IMR-90 (cell line): ENCODE data around the gene IFTAP. TPM values are rescaled to one million over a fixed set of nuclear protein-coding genes. Genes with fewer than 3 reads are reported as not detected.

Experiments
- ATAC-seq: fragments of 200-7000 bp; cut with Tn5 transposase; 2 replicates; pipeline ENCODE4 v1.9.1; 2020; ENCODE audit warnings: low read depth, mild to moderate bottlenecking, moderate library complexity
- BruUV-seq: library from RNA; stranded (reverse); fragments of 400-500 nt; replicated peaks from 2 replicates; lab custom pipeline; 2021; lab: Mats Ljungman, UMichigan
- CTCF ChIA-PET: fragments of 300-600 bp; formaldehyde crosslinking; extraction: SDS; loops from one replicate; lab custom pipeline; 2021; ENCODE audit warnings: antibody characterized with exemption; lab: Yijun Ruan, JAX
- POLR2A ChIA-PET: fragments of 300-600 bp; sonication (Branson Sonifier 250); formaldehyde crosslinking; loops from one replicate; lab custom pipeline; 2022; ENCODE audit warnings: antibody characterized with exemption; ENCODE audit not compliant: unreplicated experiment; lab: Charles Lee
- DNase-seq: peaks from one replicate; pipeline ENCODE4 v3.0.0; 2013
- H2AFZ ChIP-seq: replicated peaks from 2 replicates; pipeline ENCODE3; 2013; ENCODE audit warnings: low read length, mild to moderate bottlenecking; ENCODE audit not compliant: poor library complexity
- H2AK5ac ChIP-seq: 2 replicates; pipeline ENCODE4 v1.6.1; 2013; ENCODE audit warnings: low read depth, low read length, inconsistent platforms
- H2AK9ac ChIP-seq: replicated peaks from 2 replicates; pipeline ENCODE3; 2013; ENCODE audit warnings: mild to moderate bottlenecking, low read depth, low read length, moderate library complexity; ENCODE audit not compliant: poor library complexity
- H2BK120ac ChIP-seq: 2 replicates; pipeline ENCODE4 v1.6.1; 2013; ENCODE audit warnings: low read depth, low read length, inconsistent platforms
- H2BK15ac ChIP-seq: 3 replicates; pipeline ENCODE4 v1.6.1; 2013; ENCODE audit warnings: low read depth, low read length, inconsistent platforms
- H2BK20ac ChIP-seq: 2 replicates; pipeline ENCODE4 v1.6.1; 2013; ENCODE audit warnings: low read depth, mild to moderate bottlenecking, inconsistent platforms, low read length, moderate library complexity
- H2BK5ac ChIP-seq: 2 replicates; pipeline ENCODE4 v1.6.1; 2013; ENCODE audit warnings: mild to moderate bottlenecking, low read depth, low read length, inconsistent platforms; ENCODE audit not compliant: poor library complexity, severe bottlenecking
- H3K14ac ChIP-seq: replicated peaks from 2 replicates; pipeline ENCODE4 v1.6.1; 2013; ENCODE audit warnings: low read depth, low read length, inconsistent platforms
- H3K18ac ChIP-seq: 2 replicates; pipeline ENCODE4 v1.6.1; 2013; ENCODE audit warnings: low read depth, low read length, control low read depth
- H3K23ac ChIP-seq: 2 replicates; pipeline ENCODE4 v1.6.1; 2013; ENCODE audit warnings: low read depth, low read length, inconsistent platforms
- H3K27ac ChIP-seq: 2 replicates; pipeline ENCODE4 v1.5.1; 2013; ENCODE audit warnings: mild to moderate bottlenecking, control low read depth, low read length; ENCODE audit not compliant: insufficient read depth
- H3K27me3 ChIP-seq: 2 replicates; pipeline ENCODE4 v1.6.1; 2013; ENCODE audit warnings: low read length; ENCODE audit not compliant: control insufficient read depth, insufficient read depth
- H3K36me3 ChIP-seq: 2 replicates; pipeline ENCODE4 v1.6.1; 2013; ENCODE audit warnings: low read length, mixed read lengths; ENCODE audit not compliant: control insufficient read depth, insufficient read depth
- H3K4ac ChIP-seq: 2 replicates; pipeline ENCODE4 v1.6.1; 2013; ENCODE audit warnings: low read depth, low read length, inconsistent platforms
- H3K4me1 ChIP-seq: 2 replicates; pipeline ENCODE4 v1.6.1; 2013; ENCODE audit warnings: low read length, mixed read lengths; ENCODE audit not compliant: control insufficient read depth, insufficient read depth
- H3K4me2 ChIP-seq: 2 replicates; pipeline ENCODE4 v1.6.1; 2013; ENCODE audit warnings: low read depth, mild to moderate bottlenecking, control low read depth, low read length, moderate library complexity
- H3K4me3 ChIP-seq: 2 replicates; pipeline ENCODE4 v1.5.1; 2013; ENCODE audit warnings: low read depth, mild to moderate bottlenecking, control low read depth, low read length, moderate library complexity; ENCODE audit not compliant: insufficient read depth
- H3K56ac ChIP-seq: 2 replicates; pipeline ENCODE4 v1.6.1; 2013; ENCODE audit warnings: low read length, inconsistent platforms; ENCODE audit not compliant: insufficient read depth; ENCODE audit errors: extremely low read depth
- H3K79me1 ChIP-seq, 2 experiments: 2 replicates each; pipeline ENCODE4 v1.6.1; 2013; ENCODE audit warnings: low read length in 2 of 2, inconsistent platforms in 1 of 2, low read depth in 1 of 2
- H3K9ac ChIP-seq: 2 replicates; pipeline ENCODE4 v1.6.1; 2013; ENCODE audit warnings: low read depth, low read length, control low read depth
- H3K9me1 ChIP-seq: 2 replicates; pipeline ENCODE4 v1.6.1; 2013; ENCODE audit warnings: low read length, inconsistent platforms; ENCODE audit not compliant: insufficient read depth
- H3K9me3 ChIP-seq: 2 replicates; pipeline ENCODE4 v1.6.1; 2013; ENCODE audit warnings: low read length; ENCODE audit not compliant: control insufficient read depth, insufficient read depth
- H4K20me1 ChIP-seq: 2 replicates; pipeline ENCODE4 v1.6.1; 2013; ENCODE audit warnings: low read length, inconsistent platforms; ENCODE audit not compliant: insufficient read depth
- H4K5ac ChIP-seq: 2 replicates; pipeline ENCODE4 v1.6.1; 2013; ENCODE audit warnings: mild to moderate bottlenecking, low read depth, low read length, control low read depth
- H4K8ac ChIP-seq, 2 experiments: 2 replicates each; pipeline ENCODE4 v1.6.1; 2013; ENCODE audit warnings: low read depth in 2 of 2, low read length in 2 of 2, control low read depth in 1 of 2, inconsistent platforms in 1 of 2
- H4K91ac ChIP-seq: 2 replicates; pipeline ENCODE4 v1.6.1; 2013; ENCODE audit warnings: low read depth, low read length, inconsistent platforms; ENCODE audit not compliant: insufficient read depth
- CEBPB ChIP-seq: IDR thresholded peaks from 2 replicates; pipeline ENCODE4 v1.6.1; 2012; ENCODE audit warnings: low read depth, low read length, improper control_type of control experiment
- CHD1 ChIP-seq: IDR thresholded peaks from 2 replicates; pipeline ENCODE4 v1.6.1; 2012; ENCODE audit warnings: low read depth, low read length, improper control_type of control experiment
- FOS ChIP-seq: fragments of 150-350 bp; IDR thresholded peaks from 2 replicates; pipeline ENCODE4 v1.6.1; 2016; ENCODE audit warnings: low read depth, low read length
- MXI1 ChIP-seq: IDR thresholded peaks from 2 replicates; pipeline ENCODE4 v1.6.1; 2012; ENCODE audit warnings: low read depth, mild to moderate bottlenecking, low read length, moderate library complexity, borderline replicate concordance
- POLR2A ChIP-seq: IDR thresholded peaks from 2 replicates; pipeline ENCODE4 v1.6.1; 2012; ENCODE audit warnings: mild to moderate bottlenecking, low read depth, low read length
- RFX5 ChIP-seq: IDR thresholded peaks from 2 replicates; pipeline ENCODE4 v1.8.0; 2012; ENCODE audit warnings: low read depth, mild to moderate bottlenecking, low read length, moderate library complexity
- SMC3 ChIP-seq: fragments of 150-350 bp; IDR thresholded peaks from 2 replicates; pipeline ENCODE4 v1.6.1; 2016; ENCODE audit warnings: low read depth, mild to moderate bottlenecking, antibody characterized with exemption, low read length, moderate library complexity
- WGBS, 2 experiments: methylation state at CpG; one replicate each; pipeline versions ENCODE4 v1.1.5 to v1.1.7; 2013; ENCODE audit warnings: missing lambda C conversion rate in 2 of 2; ENCODE audit not compliant: insufficient read length in 1 of 2; ENCODE audit errors: extremely low coverage in 2 of 2; 5-methylcytosine and 5-hydroxymethylcytosine counted together
- dilution Hi-C: fragments of 300-500 bp; cut with HindIII; formaldehyde crosslinking; loops from one replicate; pipeline ENCODE4 v1.14.3; 2018; ENCODE audit warnings: low sequenced_read_pairs; ENCODE audit not compliant: unreplicated experiment
- in situ Hi-C: fragments of 300-500 bp; cut with MboI; formaldehyde crosslinking; loops from 3 replicates; pipeline ENCODE4 v1.14.3; 2019; ENCODE audit warnings: low sequenced_read_pairs, inconsistent platforms, mixed read lengths
- intact Hi-C: fragments of 100-400 bp; cut with micrococcal nuclease; formaldehyde crosslinking; loops from 2 replicates; pipeline ENCODE4 v1.10.0; 2022
- polyA plus RNA-seq, 3 experiments: library from polyadenylated mRNA; depleted of rRNA; stranded (reverse); fragments of >200 nt; gene quantifications; 2 replicates each; pipeline ENCODE4 v1.2.3, GENCODE V29; 2012; ENCODE audit warnings: low replicate concordance in 1 of 3
- total RNA-seq: library from RNA; depleted of rRNA; stranded (reverse); fragments of >200 nt; gene quantifications from 2 replicates; pipeline ENCODE4 v1.2.3, GENCODE V29; 2012
- TF ChIP-seq, protein P1 (sequence below): conservative IDR thresholded peaks from 2 replicates; pipeline ENCODE4 v1.5.1; 2012; ENCODE audit warnings: mild to moderate bottlenecking, low read depth, low read length, improper control_type of control experiment

The IFTAP gene
- total and polyA plus RNA-seq, 2 of the 4 experiments (the other 2 are of a cell fraction): 15.8 to 28.5 TPM

DNA sequence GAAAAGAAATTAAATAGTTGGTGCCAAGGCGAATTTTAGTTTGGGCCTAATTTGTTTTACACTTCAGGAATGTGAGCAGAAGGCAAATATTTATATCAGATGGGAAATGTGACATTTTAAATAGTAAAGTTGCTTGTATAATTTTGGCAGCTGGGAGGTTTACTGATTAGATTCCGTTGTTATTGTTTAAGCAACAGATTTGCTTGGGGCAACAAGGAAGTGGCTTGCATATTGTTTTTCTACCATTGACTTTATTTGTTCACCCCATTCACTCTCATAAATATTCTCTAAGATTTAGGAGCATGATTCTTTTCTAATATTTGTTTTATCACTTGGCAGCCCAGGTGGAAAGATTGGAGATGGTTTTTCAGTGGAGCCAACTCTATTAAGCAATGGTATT lies 44.3 kb downstream of the IFTAP start:
- ATAC-seq (no peak), DNase-seq (no peak)
- TF ChIP-seq CEBPB: no peak
- no peak for TF ChIP-seq RFX5
- TF ChIP-seq, protein P1, sequence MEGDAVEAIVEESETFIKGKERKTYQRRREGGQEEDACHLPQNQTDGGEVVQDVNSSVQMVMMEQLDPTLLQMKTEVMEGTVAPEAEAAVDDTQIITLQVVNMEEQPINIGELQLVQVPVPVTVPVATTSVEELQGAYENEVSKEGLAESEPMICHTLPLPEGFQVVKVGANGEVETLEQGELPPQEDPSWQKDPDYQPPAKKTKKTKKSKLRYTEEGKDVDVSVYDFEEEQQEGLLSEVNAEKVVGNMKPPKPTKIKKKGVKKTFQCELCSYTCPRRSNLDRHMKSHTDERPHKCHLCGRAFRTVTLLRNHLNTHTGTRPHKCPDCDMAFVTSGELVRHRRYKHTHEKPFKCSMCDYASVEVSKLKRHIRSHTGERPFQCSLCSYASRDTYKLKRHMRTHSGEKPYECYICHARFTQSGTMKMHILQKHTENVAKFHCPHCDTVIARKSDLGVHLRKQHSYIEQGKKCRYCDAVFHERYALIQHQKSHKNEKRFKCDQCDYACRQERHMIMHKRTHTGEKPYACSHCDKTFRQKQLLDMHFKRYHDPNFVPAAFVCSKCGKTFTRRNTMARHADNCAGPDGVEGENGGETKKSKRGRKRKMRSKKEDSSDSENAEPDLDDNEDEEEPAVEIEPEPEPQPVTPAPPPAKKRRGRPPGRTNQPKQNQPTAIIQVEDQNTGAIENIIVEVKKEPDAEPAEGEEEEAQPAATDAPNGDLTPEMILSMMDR: no peak
- TF ChIP-seq SMC3: no peak
- TF ChIP-seq CHD1: no peak
- TF ChIP-seq FOS: no peak
- TF ChIP-seq POLR2A: no peak
- TF ChIP-seq MXI1: no peak
- intact Hi-C loops: no loop called here
- no peak overlapping the region for H4K91ac ChIP-seq
- no peaks in the 10 kb centered on the region for H3K9me3 ChIP-seq
- no peaks in the 10 kb centered on the region for H3K27me3 ChIP-seq
- CTCF ChIA-PET: no interaction called here
- WGBS, 2 experiments: no CpG with 5 or more reads among the region's 2 CpGs
- H3K27ac ChIP-seq: no peak overlapping the region
- H2BK120ac ChIP-seq: no peak overlapping the region
- no peak overlapping the region for H3K4me2 ChIP-seq
- no peak overlapping the region for H3K4me3 ChIP-seq
- no TSS peak for BruUV-seq
- no peak overlapping the region for H3K9ac ChIP-seq
- H2AFZ ChIP-seq: no peak overlapping the region
- H2BK15ac ChIP-seq: no peak overlapping the region
- no peaks in the 10 kb centered on the region for H4K20me1 ChIP-seq
- H3K18ac ChIP-seq: no peak overlapping the region
- peaks cover 2% of the 10 kb centered on the region; the same call in 1 of the 2 replicates for H3K36me3 ChIP-seq
- no peak overlapping the region for H2BK20ac ChIP-seq
- no peak overlapping the region for H4K8ac ChIP-seq
- no peak overlapping the region for H2BK5ac ChIP-seq
- no peak overlapping the region for H3K56ac ChIP-seq
- no peak overlapping the region for H3K4ac ChIP-seq
- no peaks in the 10 kb centered on the region for H3K4me1 ChIP-seq
- no peak overlapping the region for H2AK9ac ChIP-seq
- no peak overlapping the region for H3K14ac ChIP-seq
- no peak overlapping the region for H4K5ac ChIP-seq
- no peak overlapping the region for H2AK5ac ChIP-seq
- POLR2A ChIA-PET: no interaction called here
- no peaks in the 10 kb centered on the region for H3K79me1 ChIP-seq
- H3K9me1 ChIP-seq: no peaks in the 10 kb centered on the region
- in situ Hi-C loops: no loop called here
- dilution Hi-C loops: no loop called here
- H3K23ac ChIP-seq: no peak overlapping the region
